HG03064 (cell line): ENCODE measurements around the gene CLDN1.
"Not testable (repeated sequence)": the region's sequence is repeated elsewhere in the genome, so short reads cannot be mapped to it uniquely, and the experiment has no call there.

Source experiments
- ATAC-seq: cut with Tn5 transposase; IDR thresholded peaks from one replicate; pipeline ENCODE4 v1.9.1; 2021; ENCODE audit warnings: low read depth; ENCODE audit not compliant: unreplicated experiment

Gene CLDN1

GRCh38 chr3:190301591-190301990, 20.7 kb downstream of the CLDN1 start:
- ATAC-seq, result no peak

- no peak for ATAC-seq
These were observed 22.3 kb downstream of the CLDN1 start for GRCh38 chr3:190299969-190300368.

DNA sequence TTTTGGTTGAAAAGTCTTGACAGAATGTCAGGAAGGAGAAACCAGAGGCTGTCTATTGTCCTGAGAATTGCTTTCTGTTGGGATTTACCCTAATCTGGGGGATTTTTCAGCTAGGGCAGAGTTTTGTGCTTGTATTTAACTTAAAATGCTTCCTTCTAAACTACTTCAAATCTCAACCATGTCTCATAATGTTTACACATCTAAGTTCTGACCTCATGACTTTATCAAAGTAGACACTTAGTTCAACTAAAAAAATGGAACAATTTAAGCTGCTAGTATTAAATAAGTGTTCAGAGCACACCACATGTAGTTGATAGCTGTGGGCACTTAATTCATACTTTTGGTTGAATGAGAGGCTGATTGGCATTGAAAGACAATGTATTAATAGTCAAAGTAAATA, 28.2 kb downstream of the CLDN1 start:
- ATAC-seq, result no peak

DNA sequence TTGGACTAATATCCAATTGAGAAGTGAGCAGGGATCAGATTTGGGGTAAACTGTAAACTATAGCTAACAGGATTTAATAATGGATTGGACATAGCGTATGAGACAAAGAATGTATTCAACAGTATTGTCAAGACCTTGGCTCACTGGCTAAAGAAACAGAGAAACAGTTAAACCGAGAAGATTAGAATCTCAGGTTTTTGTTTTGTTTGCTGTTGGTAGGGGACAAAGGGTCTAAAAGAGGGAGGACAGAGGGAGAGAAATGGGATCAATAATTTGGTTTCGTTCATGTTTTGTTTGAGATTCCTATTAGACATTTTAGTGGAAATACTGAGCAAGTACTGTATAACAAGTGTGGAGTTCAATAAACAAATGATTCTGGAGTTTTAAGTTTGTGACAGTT, 28.6 kb downstream of the CLDN1 start:
- ATAC-seq, result no peak

DNA sequence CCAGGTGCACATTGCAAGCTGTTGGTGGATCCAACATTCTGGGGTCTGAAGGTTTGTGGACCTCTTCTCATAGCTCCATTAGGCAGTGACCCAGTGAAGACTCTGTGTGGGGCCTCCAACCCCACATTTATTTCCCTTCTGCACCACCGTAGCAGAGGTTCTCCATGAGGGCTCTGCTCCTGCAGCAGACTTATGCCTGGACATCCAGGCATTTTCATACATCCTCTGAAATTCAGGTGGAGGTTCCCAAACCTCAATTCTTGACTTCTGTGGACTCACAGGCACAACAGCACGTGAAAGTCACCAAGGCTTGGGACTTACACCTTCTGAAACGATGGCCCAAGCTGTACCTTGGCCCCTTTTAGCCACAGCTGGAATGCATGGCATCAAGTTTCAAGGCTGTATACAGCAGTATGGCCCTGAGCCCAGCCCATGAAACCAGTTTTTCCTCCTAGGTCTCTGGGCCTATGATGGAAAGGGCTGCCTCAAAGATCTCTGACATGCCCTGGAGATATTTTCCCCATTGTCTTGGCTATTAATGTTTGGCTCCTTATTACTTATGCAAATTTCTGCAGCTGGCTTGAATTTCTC, 30.2 kb downstream of the CLDN1 start:
- ATAC-seq, result no peak

- no peak for ATAC-seq
These were observed 32.3 kb downstream of the CLDN1 start for GRCh38 chr3:190289989-190290388.

DNA sequence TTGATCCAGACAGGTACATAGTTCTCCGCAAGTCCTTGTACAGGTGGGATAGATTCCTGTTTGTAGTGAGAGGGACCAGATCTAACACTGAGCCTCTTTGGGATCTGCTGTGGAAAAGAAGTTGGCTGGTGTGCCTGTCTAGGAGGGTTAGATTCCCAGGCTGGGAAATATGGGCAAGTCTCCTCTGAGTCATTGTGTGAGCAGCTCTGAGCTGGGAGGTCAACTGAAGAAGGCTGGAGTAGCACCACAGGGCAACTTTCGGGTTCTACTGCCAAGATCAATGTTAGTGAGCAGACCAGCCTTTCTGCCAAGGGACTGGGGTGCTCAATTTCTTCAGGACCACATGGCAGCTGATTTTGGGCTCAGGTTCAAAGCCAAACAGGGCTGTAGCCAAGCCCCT, 33.4 kb downstream of the CLDN1 start:
- no peak for ATAC-seq

DNA sequence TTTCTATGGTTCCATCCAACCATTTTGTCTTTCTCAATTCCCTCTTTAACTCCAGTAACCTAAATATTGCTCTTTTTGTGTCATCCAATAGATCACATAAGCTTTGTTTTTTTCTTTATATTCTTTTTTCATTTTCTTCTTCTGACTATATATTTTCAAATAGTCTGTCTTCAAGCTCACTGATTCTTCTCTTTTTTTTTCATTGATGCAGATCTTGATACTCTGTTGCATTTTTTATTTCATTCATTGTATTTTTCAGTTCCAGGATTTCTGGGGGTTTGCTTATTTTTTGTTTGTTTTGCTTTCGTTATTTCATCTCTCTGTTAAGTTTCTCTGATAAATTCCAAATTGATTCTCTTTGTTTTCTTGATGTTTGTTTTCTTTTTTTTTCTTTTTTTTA, 36.2 kb downstream of the CLDN1 start:
- ATAC-seq, result no peak

- ATAC-seq, result no peak
These were observed 40.8 kb downstream of the CLDN1 start for GRCh38 chr3:190281308-190282051.

GRCh38 chr3:190279690-190280089, 42.6 kb downstream of the CLDN1 start:
- no peak for ATAC-seq

DNA sequence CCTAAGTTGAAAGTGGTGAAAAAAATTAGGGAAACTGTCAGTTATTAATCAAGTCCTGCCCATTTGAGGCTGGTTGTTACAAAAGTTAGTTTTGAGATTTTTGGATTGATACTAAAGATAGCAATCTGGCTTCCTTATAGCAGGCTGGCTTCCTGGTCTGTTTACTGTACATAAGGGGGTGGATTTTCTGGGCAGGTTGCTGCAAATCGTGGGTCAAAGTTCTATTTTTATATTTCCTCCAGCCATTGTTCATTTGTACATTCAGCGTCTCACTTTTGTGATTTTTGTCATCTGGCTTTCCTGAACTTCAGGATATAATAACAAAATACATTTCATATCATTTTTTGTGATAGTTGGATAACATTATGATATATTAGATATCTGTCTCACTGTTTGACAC, 49.5 kb downstream of the CLDN1 start:
- no peak for ATAC-seq

GRCh38 chr3:190269101-190269500, 53.1 kb downstream of the CLDN1 start:
- no peak for ATAC-seq

GRCh38 chr3:190267464-190267863, 54.8 kb downstream of the CLDN1 start:
- not testable (repeated sequence) for ATAC-seq

DNA sequence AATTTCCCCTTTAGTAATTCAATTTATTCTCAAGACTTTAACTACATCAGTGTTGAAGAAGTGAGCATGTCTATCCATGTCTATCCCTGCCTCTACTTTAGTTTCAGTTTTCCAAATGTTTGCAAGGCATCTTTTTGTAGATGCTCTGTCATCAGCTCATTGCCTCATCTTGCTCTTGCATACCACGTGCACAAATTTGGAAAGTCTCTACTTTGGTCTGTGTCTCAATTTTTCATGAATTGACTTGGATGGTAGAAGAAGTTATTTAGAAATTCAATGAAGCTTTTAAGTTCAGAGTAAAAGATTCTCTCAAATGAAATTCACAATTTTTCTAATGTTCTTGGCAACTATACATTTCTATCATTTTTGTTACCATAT, 55.3 kb downstream of the CLDN1 start:
- ATAC-seq, result no peak

GRCh38 chr3:190266265-190266912, 55.9 kb downstream of the CLDN1 start:
- no peak for ATAC-seq

- ATAC-seq, result no peak
These were observed 56.5 kb downstream of the CLDN1 start for GRCh38 chr3:190265796-190266195.

DNA sequence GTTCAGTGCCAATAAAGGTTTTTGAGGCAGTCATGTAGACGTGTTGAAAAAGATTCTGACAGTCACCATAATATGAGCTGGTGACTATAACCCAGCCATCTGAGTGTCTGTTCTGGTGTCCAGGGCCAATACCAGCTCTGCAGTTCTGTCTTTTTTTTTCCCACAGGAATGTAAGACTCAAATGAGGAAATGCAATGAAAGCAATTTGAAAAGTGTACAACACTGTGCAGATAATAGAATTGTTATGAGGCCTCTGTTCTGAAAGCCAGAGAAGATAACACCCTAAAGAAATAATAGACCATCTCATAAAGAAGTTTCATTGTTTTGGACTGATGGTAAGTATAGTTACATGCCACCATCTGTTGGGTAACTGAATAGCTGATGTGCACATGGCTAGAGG, 57.1 kb downstream of the CLDN1 start:
- ATAC-seq, result no peak

GRCh38 chr3:190261740-190262139, 60.5 kb downstream of the CLDN1 start:
- no peak for ATAC-seq

- no peak for ATAC-seq
These were observed 61.2 kb downstream of the CLDN1 start for GRCh38 chr3:190261015-190261414.

DNA sequence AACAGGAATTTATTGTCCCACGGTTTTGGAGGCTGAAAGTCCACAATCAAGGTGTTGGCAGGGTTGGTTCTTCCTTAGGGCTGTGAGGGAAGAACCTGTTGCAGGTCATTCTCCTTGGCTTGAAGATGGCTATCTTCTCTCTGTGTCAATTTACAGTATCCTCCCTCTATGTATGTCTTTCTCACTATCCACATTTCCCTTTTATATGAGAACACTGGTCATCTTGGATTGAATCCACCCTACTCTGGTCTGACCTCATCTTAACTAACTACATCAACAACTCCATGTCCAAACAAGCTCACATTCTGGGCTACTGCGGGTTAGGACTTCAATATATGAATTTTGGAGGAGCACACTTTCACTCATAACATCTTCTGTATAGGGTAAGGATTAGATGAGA, 61.9 kb downstream of the CLDN1 start:
- no peak for ATAC-seq

GRCh38 chr3:190258634-190259033, 63.6 kb downstream of the CLDN1 start:
- ATAC-seq, result no peak
